ENCODE measurements around the gene PCF11.

Gene PCF11

DNA sequence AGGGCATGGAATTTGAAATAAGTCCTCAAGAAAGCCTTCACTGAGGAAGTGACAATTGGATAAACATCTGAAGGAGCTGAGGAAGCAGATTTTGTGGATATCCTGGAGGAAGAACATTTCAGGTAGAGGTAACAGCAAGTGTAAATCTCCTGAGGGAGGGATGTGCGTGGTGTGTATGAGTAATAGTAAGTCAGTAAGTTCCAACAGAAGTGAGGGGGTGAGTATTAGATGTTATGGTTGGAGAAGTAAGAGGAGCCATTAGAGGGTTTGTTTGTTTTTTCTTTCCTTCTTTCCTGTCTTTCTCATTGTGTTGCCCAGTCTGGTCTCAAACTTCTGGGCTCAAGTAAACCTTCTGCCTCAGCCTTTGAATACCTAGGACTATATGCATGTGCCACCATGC, 65.6 kb downstream of the PCF11 start:
- TF ChIP-seq, protein P1, sequence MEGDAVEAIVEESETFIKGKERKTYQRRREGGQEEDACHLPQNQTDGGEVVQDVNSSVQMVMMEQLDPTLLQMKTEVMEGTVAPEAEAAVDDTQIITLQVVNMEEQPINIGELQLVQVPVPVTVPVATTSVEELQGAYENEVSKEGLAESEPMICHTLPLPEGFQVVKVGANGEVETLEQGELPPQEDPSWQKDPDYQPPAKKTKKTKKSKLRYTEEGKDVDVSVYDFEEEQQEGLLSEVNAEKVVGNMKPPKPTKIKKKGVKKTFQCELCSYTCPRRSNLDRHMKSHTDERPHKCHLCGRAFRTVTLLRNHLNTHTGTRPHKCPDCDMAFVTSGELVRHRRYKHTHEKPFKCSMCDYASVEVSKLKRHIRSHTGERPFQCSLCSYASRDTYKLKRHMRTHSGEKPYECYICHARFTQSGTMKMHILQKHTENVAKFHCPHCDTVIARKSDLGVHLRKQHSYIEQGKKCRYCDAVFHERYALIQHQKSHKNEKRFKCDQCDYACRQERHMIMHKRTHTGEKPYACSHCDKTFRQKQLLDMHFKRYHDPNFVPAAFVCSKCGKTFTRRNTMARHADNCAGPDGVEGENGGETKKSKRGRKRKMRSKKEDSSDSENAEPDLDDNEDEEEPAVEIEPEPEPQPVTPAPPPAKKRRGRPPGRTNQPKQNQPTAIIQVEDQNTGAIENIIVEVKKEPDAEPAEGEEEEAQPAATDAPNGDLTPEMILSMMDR (conservative IDR thresholded peaks at IDR 0.05; ENCODE audit: low read depth): no peak
- ChIA-PET CTCF (no interaction called here), POLR2A (ENCODE audit: low non-redundant PET) (no interaction called here)
- no peak for DNase-seq (ENCODE audit: low spot score)
- H3K27ac ChIP-seq: no peak overlapping the region

DNA sequence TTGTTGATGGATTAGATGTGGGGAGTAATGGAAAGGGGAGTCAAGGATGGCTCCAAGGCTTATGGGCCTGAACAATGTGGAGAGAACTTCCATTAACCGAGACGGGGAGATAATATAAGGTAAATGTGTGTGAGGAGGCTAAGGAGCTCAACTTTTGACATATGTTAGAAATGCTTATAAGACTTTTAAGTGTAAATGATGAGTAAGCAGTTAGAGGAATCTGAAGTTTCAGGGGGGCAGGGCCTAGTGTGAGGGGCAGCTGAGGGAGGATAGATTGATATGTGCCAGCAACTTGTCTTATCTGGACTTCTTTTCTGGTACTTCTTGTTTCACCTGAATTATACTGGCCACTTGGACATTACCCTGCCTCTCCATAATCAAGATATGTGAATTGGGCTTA, 66.5 kb downstream of the PCF11 start:
- ChIA-PET CTCF (interaction anchor here (0.6 kb wide), 2 partner anchors 237 to 1098 kb away, joined by 3 to 7 read pairs; no protein-coding TSS in a partner anchor), POLR2A (ENCODE audit: low non-redundant PET) (no interaction called here)
- no peak for DNase-seq (ENCODE audit: low spot score)
- TF ChIP-seq, protein P1 (conservative IDR thresholded peaks at IDR 0.05; ENCODE audit: low read depth): no peak
- H3K27ac ChIP-seq: no peak overlapping the region

DNA sequence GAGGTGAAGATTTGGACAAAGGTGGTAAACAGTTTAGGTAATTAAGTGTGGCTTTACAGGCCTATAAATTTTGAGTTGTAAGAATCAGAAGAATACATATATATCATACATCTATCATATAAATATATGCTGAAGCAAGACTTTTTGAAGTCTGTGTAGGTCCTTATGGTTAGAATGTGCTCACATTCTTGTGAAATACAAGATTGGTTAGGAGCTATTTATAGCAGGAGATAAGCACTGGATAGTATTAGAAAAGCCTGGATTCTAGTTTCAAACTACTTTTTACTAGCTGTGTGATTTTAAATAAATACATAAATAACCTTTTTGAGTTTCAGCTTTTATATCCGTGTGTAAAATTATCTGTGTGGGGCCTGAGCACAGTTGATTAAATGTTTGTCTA, 78.9 kb downstream of the PCF11 start:
- CTCF ChIA-PET: interaction anchor here (1.3 kb wide), 1 partner anchor 14 kb away, joined by 5 read pairs; no protein-coding TSS in a partner anchor
- no peak for DNase-seq (ENCODE audit: low spot score)
- TF ChIP-seq, protein P1 (conservative IDR thresholded peaks at IDR 0.05; ENCODE audit: low read depth): no peak
- no peak overlapping the region for H3K27ac ChIP-seq
- POLR2A ChIA-PET (ENCODE audit: low non-redundant PET): no interaction called here
